WTC11 (cell line): ENCODE results near the gene CPHXL. TPM values are rescaled to one million over a fixed set of nuclear protein-coding genes. Genes with fewer than 3 reads are reported as not detected.

Source experiments
- ATAC-seq: fragments of 200-7000 bp; cut with Tn5 transposase; 2 replicates; pipeline ENCODE4 v1.10.0; 2021; ENCODE audit warnings: mild to moderate bottlenecking, moderate library complexity
- CTCF ChIA-PET: fragments of 300-600 bp; sonication (Branson Sonifier 250); formaldehyde crosslinking; loops from one replicate; lab custom pipeline; 2021; ENCODE audit warnings: antibody characterized with exemption; lab: Charles Lee
- POLR2A ChIA-PET: fragments of 350-600 bp; sonication (Branson Sonifier 250); formaldehyde crosslinking; loops from one replicate; lab custom pipeline; 2021; ENCODE audit warnings: antibody characterized with exemption; lab: Charles Lee
- DNase-seq: peaks from one replicate; pipeline ENCODE4 v3.0.0; 2021; ENCODE audit warnings: low spot score
- H3K27ac Mint-ChIP-seq: 2 replicates; pipeline ENCODE4 v1.8.0; 2021; ENCODE audit warnings: mixed read lengths
- H3K27me3 Mint-ChIP-seq: 2 replicates; pipeline ENCODE4 v1.8.0; 2021; ENCODE audit warnings: low read depth, mild to moderate bottlenecking, moderate library complexity, mixed read lengths
- H3K36me3 Mint-ChIP-seq: 2 replicates; pipeline ENCODE4 v1.8.0; 2021; ENCODE audit warnings: mixed read lengths
- H3K4me1 Mint-ChIP-seq: 2 replicates; pipeline ENCODE4 v1.8.0; 2022; ENCODE audit warnings: mixed read lengths
- H3K4me3 Mint-ChIP-seq: 2 replicates; pipeline ENCODE4 v1.8.0; 2021; ENCODE audit warnings: mild to moderate bottlenecking, moderate library complexity, mixed read lengths
- H3K9me3 Mint-ChIP-seq: 2 replicates; pipeline ENCODE4 v1.8.0; 2021; ENCODE audit warnings: mixed read lengths
- ATF1 ChIP-seq: sonication (generic); formaldehyde crosslinking; IDR thresholded peaks from 2 replicates; pipeline ENCODE4 v1.8.1; 2023; ENCODE audit warnings: mild to moderate bottlenecking, moderate library complexity, missing genetic modification reagents
- ATF2 ChIP-seq: sonication (generic); formaldehyde crosslinking; IDR thresholded peaks from 2 replicates; pipeline ENCODE4 v1.8.1; 2022; ENCODE audit warnings: low read depth, missing genetic modification reagents, borderline replicate concordance
- CBFB ChIP-seq: sonication (generic); formaldehyde crosslinking; IDR thresholded peaks from 2 replicates; pipeline ENCODE4 v1.8.1; 2022; ENCODE audit warnings: mild to moderate bottlenecking, low read depth, missing genetic modification reagents
- CREM ChIP-seq: sonication (generic); formaldehyde crosslinking; IDR thresholded peaks from 2 replicates; pipeline ENCODE4 v1.8.1; 2022; ENCODE audit warnings: mild to moderate bottlenecking, missing genetic modification reagents, moderate library complexity
- CTCF ChIP-seq: fragments of 200-600 bp; IDR thresholded peaks from 2 replicates; pipeline ENCODE4 v1.8.0; 2022; ENCODE audit warnings: antibody characterized with exemption
- E2F1 ChIP-seq: sonication (generic); formaldehyde crosslinking; IDR thresholded peaks from 2 replicates; pipeline ENCODE4 v1.8.0; 2022; ENCODE audit warnings: mild to moderate bottlenecking, missing genetic modification reagents
- E2F4 ChIP-seq: sonication (generic); formaldehyde crosslinking; IDR thresholded peaks from 2 replicates; pipeline ENCODE4 v1.8.1; 2022; ENCODE audit warnings: low read depth, mild to moderate bottlenecking, moderate library complexity, missing genetic modification reagents, borderline replicate concordance
- ERG ChIP-seq: fragments of 250-450 bp; sonication (Bioruptor Pico); IDR thresholded peaks from 2 replicates; pipeline ENCODE4 v1.8.0; 2021; ENCODE audit warnings: mild to moderate bottlenecking
- HMGXB4 ChIP-seq: sonication (generic); formaldehyde crosslinking; IDR thresholded peaks from 2 replicates; pipeline ENCODE4 v1.8.1; 2023; ENCODE audit warnings: mild to moderate bottlenecking, moderate library complexity, missing genetic modification reagents
- JAZF1 ChIP-seq: fragments of 250-450 bp; sonication (Bioruptor Pico); IDR thresholded peaks from 2 replicates; pipeline ENCODE4 v1.9.0; 2021; ENCODE audit warnings: moderate library complexity, mild to moderate bottlenecking, inconsistent platforms
- JUN ChIP-seq: sonication (generic); formaldehyde crosslinking; IDR thresholded peaks from 2 replicates; pipeline ENCODE4 v1.8.0; 2023; ENCODE audit warnings: mild to moderate bottlenecking, missing genetic modification reagents
- PRRX2 ChIP-seq: fragments of 250-450 bp; sonication (Bioruptor Pico); IDR thresholded peaks from 2 replicates; pipeline ENCODE4 v1.8.0; 2021; ENCODE audit warnings: mild to moderate bottlenecking
- RORB ChIP-seq: fragments of 250-450 bp; sonication (Bioruptor Pico); IDR thresholded peaks from 2 replicates; pipeline ENCODE4 v1.9.0; 2021; ENCODE audit warnings: mild to moderate bottlenecking
- SOX15 ChIP-seq: fragments of 250-450 bp; sonication (Bioruptor Pico); IDR thresholded peaks from 2 replicates; pipeline ENCODE4 v1.9.0; 2021; ENCODE audit warnings: mild to moderate bottlenecking
- USF2 ChIP-seq: sonication (generic); formaldehyde crosslinking; IDR thresholded peaks from 2 replicates; pipeline ENCODE4 v1.8.1; 2023; ENCODE audit warnings: mild to moderate bottlenecking, missing genetic modification reagents, moderate library complexity
- ZMAT4 ChIP-seq: fragments of 250-450 bp; sonication (Bioruptor Pico); IDR thresholded peaks from 2 replicates; pipeline ENCODE4 v1.9.0; 2021; ENCODE audit warnings: mild to moderate bottlenecking
- ZNF219 ChIP-seq: sonication (generic); formaldehyde crosslinking; IDR thresholded peaks from 2 replicates; pipeline ENCODE4 v1.8.0; 2023; ENCODE audit warnings: missing genetic modification reagents, mild to moderate bottlenecking, borderline replicate concordance
- ZNF532 ChIP-seq: fragments of 250-450 bp; sonication (Bioruptor Pico); IDR thresholded peaks from 2 replicates; pipeline ENCODE4 v1.9.0; 2021; ENCODE audit warnings: mild to moderate bottlenecking, borderline replicate concordance
- total RNA-seq: library from RNA; stranded (reverse); gene quantifications from 3 replicates; pipeline ENCODE4 v1.2.3, GENCODE V29; 2021

The CPHXL gene
- total RNA-seq, 1 experiment from 2014 or later = not detected

- Mint-ChIP-seq H3K4me1 (no peaks in the 10 kb centered on the region), H3K4me3 (no peak overlapping the region), H3K9me3 (peaks cover 28% of the 10 kb centered on the region), H3K27ac (no peak overlapping the region)
- no peak for DNase-seq
- TF ChIP-seq ZNF219 = no peak
- TF ChIP-seq RORB (CRISPR knock-in tag) = no peak
- TF ChIP-seq CREM (CRISPR knock-in tag) = no peak
- no peak for TF ChIP-seq HMGXB4 (CRISPR knock-in tag)
- TF ChIP-seq ZNF532 = no peak
- TF ChIP-seq, all 79 proteins: peak for 0
- ATAC-seq = no peak
- Mint-ChIP-seq H3K36me3 (no peaks in the 10 kb centered on the region), H3K27me3 (no peaks in the 10 kb centered on the region)
- POLR2A ChIA-PET = no interaction called here
- CTCF ChIA-PET = no interaction called here
Measured at GRCh38 chr16:75697571-75697970, 28.7 kb downstream of the CPHXL start.

- peaks cover 36% of the 10 kb centered on the region for H3K9me3 Mint-ChIP-seq
- TF ChIP-seq CTCF (peak; percentile 28; the same call in 1 of the 2 replicates), SOX15 (CRISPR knock-in tag) (no peak), E2F4 (CRISPR knock-in tag) (no peak), ZMAT4 (no peak)
- ATAC-seq (peak; percentile 58), DNase-seq (no peak)
- CTCF ChIA-PET = interaction anchor here (0.6 to 1.4 kb wide), 3 partner anchors 17 to 69 kb away, joined by 3 to 5 read pairs (median 4); no protein-coding TSS in a partner anchor
- no peak overlapping the region for H3K27ac Mint-ChIP-seq
- H3K27me3 Mint-ChIP-seq = peaks cover 1% of the 10 kb centered on the region; the same call in 1 of the 2 replicates
- H3K36me3 Mint-ChIP-seq = peaks cover under 1% of the 10 kb centered on the region
- POLR2A ChIA-PET = no interaction called here
- H3K4me1 Mint-ChIP-seq = no peaks in the 10 kb centered on the region
- no peak overlapping the region for H3K4me3 Mint-ChIP-seq
Measured at GRCh38 chr16:75695708-75696107, 30.6 kb downstream of the CPHXL start.

GRCh38 chr16:75687361-75687760 is 38.9 kb downstream of the CPHXL start:
- ChIA-PET POLR2A (no interaction called here), CTCF (interaction anchor here (0.6 kb wide), 1 partner anchor 487 kb away, joined by 3 read pairs; no protein-coding TSS in a partner anchor)
- Mint-ChIP-seq H3K4me3 (no peak overlapping the region), H3K27ac (no peak overlapping the region), H3K36me3 (peaks cover 49% of the 10 kb centered on the region), H3K9me3 (peaks cover 79% of the 10 kb centered on the region), H3K27me3 (peaks cover 10% of the 10 kb centered on the region), H3K4me1 (no peaks in the 10 kb centered on the region)
- no peak for ATAC-seq
- no peak for DNase-seq
- no peak for TF ChIP-seq PRRX2
- no peak for TF ChIP-seq JUN
- TF ChIP-seq CBFB (CRISPR knock-in tag) = no peak
- TF ChIP-seq ATF1 (CRISPR knock-in tag) = no peak
- no peak for TF ChIP-seq JAZF1
- TF ChIP-seq ERG (CRISPR knock-in tag) = no peak
- TF ChIP-seq ATF2 = no peak
- no peak for TF ChIP-seq SOX15 (CRISPR knock-in tag)
- no peak for TF ChIP-seq USF2
- TF ChIP-seq E2F1 = no peak
